HG03108 (cell line): ENCODE data around the gene GLP1R.
"Not testable (repeated sequence)": the region's sequence is repeated elsewhere in the genome, so short reads cannot be mapped to it uniquely, and the experiment has no call there.

Experiments
- ATAC-seq: cut with Tn5 transposase; IDR thresholded peaks from one replicate; pipeline ENCODE4 v1.9.1; 2021; ENCODE audit warnings: moderate library complexity; ENCODE audit not compliant: unreplicated experiment

The GLP1R gene

GRCh38 chr6:39118921-39119320 is 70.3 kb downstream of the GLP1R start:
- no peak for ATAC-seq

- ATAC-seq = no peak
Observed at GRCh38 chr6:39124114-39124513, 75.5 kb downstream of the GLP1R start.

GRCh38 chr6:39128106-39128505 is 79.5 kb downstream of the GLP1R start:
- no peak for ATAC-seq

- ATAC-seq = no peak
Observed at GRCh38 chr6:39128832-39129231, 80.3 kb downstream of the GLP1R start.

GRCh38 chr6:39130691-39131090 is 82.1 kb downstream of the GLP1R start:
- ATAC-seq = no peak

GRCh38 chr6:39134761-39135160 is 86.2 kb downstream of the GLP1R start:
- not testable (repeated sequence) for ATAC-seq

GRCh38 chr6:39136207-39136606 is 87.6 kb downstream of the GLP1R start:
- ATAC-seq = not testable (repeated sequence)

- ATAC-seq = no peak
Observed at GRCh38 chr6:39137245-39137644, 88.7 kb downstream of the GLP1R start.
